ENCODE results near the gene CABYR.

Gene CABYR

DNA sequence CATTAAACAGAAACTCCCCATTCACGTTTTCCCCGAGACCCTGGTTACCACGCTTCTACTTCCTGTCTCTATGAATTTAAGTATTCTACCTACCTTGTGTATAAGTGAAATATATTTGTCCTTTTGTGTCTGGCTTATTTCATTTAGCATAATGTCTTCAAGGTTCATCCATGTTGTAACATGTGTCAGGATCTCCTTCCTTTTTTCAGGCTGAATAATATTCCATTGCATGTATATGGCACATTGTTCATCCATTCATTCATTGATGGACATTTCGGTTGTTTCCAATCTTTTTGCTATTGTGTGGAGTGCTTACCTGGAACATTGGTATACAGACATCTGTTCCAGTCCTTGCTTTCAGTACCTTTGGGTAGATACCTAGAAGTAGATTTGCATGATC lies 18.2 kb upstream of the CABYR start:
- no peak overlapping the region for H3K4me3 ChIP-seq (ENCODE audit: low read depth, low read length)
- no peak for DNase-seq (ENCODE audit: low read depth)
- TF ChIP-seq POLR2A (IDR thresholded peaks at IDR 0.05; ENCODE audit: extremely low read depth, insufficient read length) (no peak), MYC (IDR thresholded peaks at IDR 0.05; ENCODE audit: low read depth, low read length) (no peak)
- TF ChIP-seq, protein P1, sequence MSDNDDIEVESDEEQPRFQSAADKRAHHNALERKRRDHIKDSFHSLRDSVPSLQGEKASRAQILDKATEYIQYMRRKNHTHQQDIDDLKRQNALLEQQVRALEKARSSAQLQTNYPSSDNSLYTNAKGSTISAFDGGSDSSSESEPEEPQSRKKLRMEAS (IDR thresholded peaks at IDR 0.05; ENCODE audit: low read depth, low read length): no peak
- TF ChIP-seq, protein P2, sequence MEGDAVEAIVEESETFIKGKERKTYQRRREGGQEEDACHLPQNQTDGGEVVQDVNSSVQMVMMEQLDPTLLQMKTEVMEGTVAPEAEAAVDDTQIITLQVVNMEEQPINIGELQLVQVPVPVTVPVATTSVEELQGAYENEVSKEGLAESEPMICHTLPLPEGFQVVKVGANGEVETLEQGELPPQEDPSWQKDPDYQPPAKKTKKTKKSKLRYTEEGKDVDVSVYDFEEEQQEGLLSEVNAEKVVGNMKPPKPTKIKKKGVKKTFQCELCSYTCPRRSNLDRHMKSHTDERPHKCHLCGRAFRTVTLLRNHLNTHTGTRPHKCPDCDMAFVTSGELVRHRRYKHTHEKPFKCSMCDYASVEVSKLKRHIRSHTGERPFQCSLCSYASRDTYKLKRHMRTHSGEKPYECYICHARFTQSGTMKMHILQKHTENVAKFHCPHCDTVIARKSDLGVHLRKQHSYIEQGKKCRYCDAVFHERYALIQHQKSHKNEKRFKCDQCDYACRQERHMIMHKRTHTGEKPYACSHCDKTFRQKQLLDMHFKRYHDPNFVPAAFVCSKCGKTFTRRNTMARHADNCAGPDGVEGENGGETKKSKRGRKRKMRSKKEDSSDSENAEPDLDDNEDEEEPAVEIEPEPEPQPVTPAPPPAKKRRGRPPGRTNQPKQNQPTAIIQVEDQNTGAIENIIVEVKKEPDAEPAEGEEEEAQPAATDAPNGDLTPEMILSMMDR (IDR thresholded peaks at IDR 0.05; ENCODE audit: low read depth, low read length): no peak

DNA sequence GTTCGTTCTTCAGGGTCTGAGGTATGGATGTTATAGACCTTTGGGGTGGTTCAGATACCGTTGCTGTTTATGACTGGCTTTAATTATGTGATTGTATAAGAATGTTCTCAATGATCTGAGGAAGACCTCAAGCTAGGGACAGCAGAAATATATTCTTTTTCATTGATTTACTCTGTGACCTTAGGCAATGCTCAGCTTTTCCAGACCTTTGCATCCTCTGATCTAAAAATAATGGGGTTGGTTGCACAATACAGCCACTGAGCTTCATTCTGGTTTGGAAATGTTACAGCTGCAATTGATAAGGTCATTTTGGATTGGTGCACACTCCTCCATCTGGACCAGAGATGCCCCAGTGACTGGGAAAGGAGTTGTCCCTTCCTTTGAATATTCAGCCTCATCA lies 17.2 kb upstream of the CABYR start:
- TF ChIP-seq, protein P2 (IDR thresholded peaks at IDR 0.05; ENCODE audit: low read depth, low read length): no peak
- TF ChIP-seq MYC (IDR thresholded peaks at IDR 0.05; ENCODE audit: low read depth, low read length) (no peak), POLR2A (IDR thresholded peaks at IDR 0.05; ENCODE audit: extremely low read depth, insufficient read length) (no peak)
- TF ChIP-seq, protein P1 (IDR thresholded peaks at IDR 0.05; ENCODE audit: low read depth, low read length): no peak
- H3K4me3 ChIP-seq (ENCODE audit: low read depth, low read length): no peak overlapping the region
- no peak for DNase-seq (ENCODE audit: low read depth)

DNA sequence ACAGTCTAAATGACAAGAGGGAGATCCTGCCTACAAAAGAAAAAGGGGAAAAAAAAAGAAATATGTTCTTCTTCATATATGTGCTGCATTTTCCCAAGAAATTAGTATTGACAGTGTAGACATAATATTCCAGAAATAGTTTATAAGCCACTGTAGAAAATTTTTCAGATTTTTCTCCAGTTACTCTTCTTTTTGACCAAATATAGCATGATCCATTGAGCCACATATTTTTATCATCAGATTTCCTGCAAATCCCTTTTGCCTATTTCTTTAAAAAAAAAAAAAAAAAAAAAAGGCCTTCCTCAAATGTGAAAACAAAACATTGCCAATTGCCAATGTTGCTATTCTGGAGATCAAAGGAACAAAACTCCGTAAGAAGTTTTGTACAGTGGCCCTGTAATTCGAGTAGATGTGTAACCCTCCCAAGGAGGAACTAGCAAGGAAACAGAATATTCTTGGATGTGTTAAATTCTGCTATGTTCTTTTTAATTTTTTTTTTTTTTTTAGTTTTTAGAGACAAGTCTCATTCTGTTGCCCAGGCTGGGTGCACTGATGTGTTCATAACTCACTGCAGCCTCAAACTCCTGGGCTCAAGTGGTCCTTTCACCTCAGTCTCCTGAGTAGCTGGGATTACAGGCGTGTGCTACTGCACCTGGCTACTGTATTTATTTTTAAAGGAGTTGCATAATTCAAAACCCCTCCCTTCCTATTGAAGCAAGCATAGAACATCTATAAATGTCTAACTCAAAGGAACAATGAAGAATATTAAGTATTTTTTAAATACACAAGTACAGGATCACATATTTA lies 12.5 kb upstream of the CABYR start:
- TF ChIP-seq MYC (IDR thresholded peaks at IDR 0.05; ENCODE audit: low read depth, low read length): no peak
- TF ChIP-seq, protein P2 (IDR thresholded peaks at IDR 0.05; ENCODE audit: low read depth, low read length): no peak
- TF ChIP-seq, protein P1 (IDR thresholded peaks at IDR 0.05; ENCODE audit: low read depth, low read length): no peak
- no peak for TF ChIP-seq POLR2A (IDR thresholded peaks at IDR 0.05; ENCODE audit: extremely low read depth, insufficient read length)
- DNase-seq (ENCODE audit: low read depth): no peak
- no peak overlapping the region for H3K4me3 ChIP-seq (ENCODE audit: low read depth, low read length)

DNA sequence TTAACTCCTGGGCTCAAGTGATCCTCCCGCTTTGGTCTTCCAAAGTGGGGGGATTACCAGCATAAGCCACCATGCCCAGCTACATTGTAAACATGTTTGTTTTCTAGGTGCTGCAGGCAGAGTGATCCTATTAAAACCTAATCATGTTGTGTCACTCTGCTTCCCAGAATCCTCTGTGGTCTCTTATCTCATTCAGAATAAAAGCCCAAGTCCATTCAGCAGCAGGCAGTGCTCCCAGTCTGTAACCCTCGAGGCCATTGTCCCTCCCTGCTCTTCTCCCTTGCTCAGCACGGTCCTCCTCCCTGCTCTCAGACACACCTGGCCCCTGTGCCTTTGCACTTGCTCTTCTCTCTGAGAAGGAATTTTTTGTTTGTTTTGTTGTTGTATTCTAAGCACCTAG lies 11.1 kb upstream of the CABYR start:
- TF ChIP-seq, protein P1 (IDR thresholded peaks at IDR 0.05; ENCODE audit: low read depth, low read length): no peak
- TF ChIP-seq, protein P2 (IDR thresholded peaks at IDR 0.05; ENCODE audit: low read depth, low read length): no peak
- TF ChIP-seq MYC (IDR thresholded peaks at IDR 0.05; ENCODE audit: low read depth, low read length) (no peak), POLR2A (IDR thresholded peaks at IDR 0.05; ENCODE audit: extremely low read depth, insufficient read length) (no peak)
- no peak overlapping the region for H3K4me3 ChIP-seq (ENCODE audit: low read depth, low read length)
- no peak for DNase-seq (ENCODE audit: low read depth)

DNA sequence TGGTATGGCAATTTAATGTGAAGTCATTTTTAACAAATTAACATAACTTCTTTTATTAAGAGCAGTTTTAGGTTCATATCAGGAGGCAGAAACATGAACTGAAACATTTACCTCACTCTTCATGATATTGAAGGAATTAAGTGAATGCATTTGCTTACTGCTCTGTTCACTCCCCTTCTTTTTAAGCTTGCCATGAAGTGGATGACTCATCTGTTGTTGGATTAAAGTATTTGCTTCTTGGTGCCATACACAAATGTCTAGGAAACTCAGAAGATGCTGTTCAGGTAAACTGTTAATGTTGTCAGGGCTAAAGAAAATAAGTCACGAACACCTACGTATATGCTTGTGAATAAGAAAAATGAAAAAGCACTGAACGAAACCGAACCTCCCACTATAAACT lies 10.2 kb upstream of the CABYR start:
- TF ChIP-seq, protein P1 (IDR thresholded peaks at IDR 0.05; ENCODE audit: low read depth, low read length): no peak
- TF ChIP-seq, protein P2 (IDR thresholded peaks at IDR 0.05; ENCODE audit: low read depth, low read length): no peak
- no peak for TF ChIP-seq MYC (IDR thresholded peaks at IDR 0.05; ENCODE audit: low read depth, low read length)
- TF ChIP-seq POLR2A (IDR thresholded peaks at IDR 0.05; ENCODE audit: extremely low read depth, insufficient read length): no peak
- no peak for DNase-seq (ENCODE audit: low read depth)

More for the DNA sequence above, 10.2 kb upstream of the CABYR start:
- H3K4me3 ChIP-seq (ENCODE audit: low read depth, low read length): no peak overlapping the region
